Lower leg skin (tissue), 4 donors: ENCODE data around the gene PACRG. TPM values are rescaled to one million over a fixed set of nuclear protein-coding genes. Genes with fewer than 3 reads are reported as not detected.
A peak's percentile ranks its signal among the peaks of the same experiment; 100 is the strongest.

ENCODE experiments used
- DNase-seq, 2 donors: peaks; one replicate each; pipeline ENCODE4 v3.0.0-alpha.2; 2019; ENCODE audit warnings: low spot score in 2 of 2
- H3K4me3 ChIP-seq: fragments of 200-600 bp; sonication (generic); 2 replicates; pipeline ENCODE4 v1.5.1; 2017; ENCODE audit warnings: mild to moderate bottlenecking, low read depth; ENCODE audit not compliant: poor library complexity, severe bottlenecking
- CTCF ChIP-seq, 3 donors: fragments of 450-650 bp; IDR thresholded peaks; one replicate each; pipeline ENCODE4 v1.5.1; 2016; ENCODE audit warnings: antibody characterized with exemption in 3 of 3, mild to moderate bottlenecking in 3 of 3, moderate library complexity in 2 of 3
- POLR2A ChIP-seq, 2 donors: fragments of 450-650 bp; IDR thresholded peaks; one replicate each; pipeline ENCODE4 v1.6.1; 2016 to 2017; ENCODE audit warnings: antibody characterized with exemption in 2 of 2, mild to moderate bottlenecking in 1 of 2, moderate library complexity in 1 of 2
- WGBS, 2 donors: methylation state at CpG; one replicate each; pipeline ENCODE4 v1.1.5; 2018; 5-methylcytosine and 5-hydroxymethylcytosine counted together
- intact Hi-C: fragments of 100-400 bp; cut with DNase I; formaldehyde crosslinking; loops from one replicate; pipeline ENCODE4 v1.15.0; 2023; ENCODE audit warnings: low total_unique reads
- total RNA-seq, 4 donors: library from RNA; depleted of rRNA; stranded (reverse); fragments of >200 nt; gene quantifications; one replicate each; pipeline ENCODE4 v1.1.0, GENCODE V29; 2016

Gene PACRG
- total RNA-seq, 4 donors from 2014 or later: 0.38 to 3.9 (median 3.4) TPM; not detected in 1

- WGBS, 2 donors: 91 to 98% methylated on average over 2 of the region's 2 CpGs
- no peak for TF ChIP-seq POLR2A (IDR thresholded peaks at IDR 0.05)
- no peak for TF ChIP-seq CTCF (IDR thresholded peaks at IDR 0.05)
- DNase-seq: no peak
- H3K4me3 ChIP-seq: no peak overlapping the region
- intact Hi-C loops: no loop called here
Observed at GRCh38 chr6:162721404-162721687, 6.4 kb upstream of the PACRG start.

GRCh38 chr6:162722226-162722625 is 5.5 kb upstream of the PACRG start:
- no peak for DNase-seq
- intact Hi-C loops: no loop called here
- WGBS, 2 donors: 69 to 72% methylated on average over 2 of the region's 2 CpGs
- no peak overlapping the region for H3K4me3 ChIP-seq
- TF ChIP-seq CTCF (IDR thresholded peaks at IDR 0.05) (no peak), POLR2A (IDR thresholded peaks at IDR 0.05) (no peak)

DNA sequence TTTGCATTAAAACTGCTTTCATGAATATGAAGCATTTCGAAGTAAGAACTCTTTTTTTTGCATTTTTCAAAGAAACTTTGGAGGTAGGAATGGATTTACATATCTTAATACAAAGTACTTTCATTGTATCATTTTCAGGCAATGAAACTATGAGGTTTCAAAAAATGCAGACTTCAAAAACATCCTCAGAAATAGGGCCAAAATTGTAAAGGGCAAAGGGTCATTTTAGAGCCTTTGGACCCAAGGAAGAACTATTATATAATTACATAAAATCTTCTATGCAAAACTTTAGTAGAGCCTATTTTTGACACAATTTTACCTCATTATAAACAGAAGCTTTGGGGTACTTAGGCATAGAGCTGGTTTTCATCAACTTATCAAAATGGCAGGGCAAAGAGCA is 5.1 kb upstream of the PACRG start:
- no peak for DNase-seq
- intact Hi-C loops: no loop called here
- 83 to 92% methylated on average over 1 of the region's 1 CpG for WGBS, 2 donors
- no peak overlapping the region for H3K4me3 ChIP-seq
- TF ChIP-seq POLR2A (IDR thresholded peaks at IDR 0.05): no peak
- TF ChIP-seq CTCF (IDR thresholded peaks at IDR 0.05): no peak

- peak overlapping the region; percentile 84 for H3K4me3 ChIP-seq
- no peak for DNase-seq
- intact Hi-C loops: no loop called here
- TF ChIP-seq CTCF (IDR thresholded peaks at IDR 0.05): no peak
- no peak for TF ChIP-seq POLR2A (IDR thresholded peaks at IDR 0.05)
- 5 to 7% methylated on average over 13 of the region's 13 CpGs for WGBS, 2 donors
Observed at GRCh38 chr6:162726947-162727321, 840 bp upstream of the PACRG start.

- DNase-seq: no peak
- H3K4me3 ChIP-seq: no peak overlapping the region
- WGBS, 2 donors: 17 to 41% methylated on average over 7 of the region's 7 CpGs
- TF ChIP-seq POLR2A (IDR thresholded peaks at IDR 0.05): no peak
- no peak for TF ChIP-seq CTCF (IDR thresholded peaks at IDR 0.05)
- intact Hi-C loops: no loop called here
Observed at GRCh38 chr6:162728197-162728596, 423 bp downstream of the PACRG start.

- 87 to 89% methylated on average over 1 of the region's 1 CpG for WGBS, 2 donors
- H3K4me3 ChIP-seq: no peak overlapping the region
- DNase-seq: no peak
- intact Hi-C loops: no loop called here
- TF ChIP-seq CTCF (IDR thresholded peaks at IDR 0.05) (no peak), POLR2A (IDR thresholded peaks at IDR 0.05) (no peak)
Observed at GRCh38 chr6:162728706-162729105, 932 bp downstream of the PACRG start.
